AG04450 (cell line): ENCODE measurements around the gene RAB31. TPM values are rescaled to one million over a fixed set of nuclear protein-coding genes. Genes with fewer than 3 reads are reported as not detected.

Experiments
- CTCF ChIA-PET: fragments of 300-600, 350-600 bp; formaldehyde crosslinking; extraction: SDS; loops from one replicate; lab custom pipeline; 2022; ENCODE audit warnings: antibody characterized with exemption, inconsistent platforms; lab: Charles Lee
- POLR2A ChIA-PET: fragments of 350-600 bp; formaldehyde crosslinking; extraction: SDS; loops from one replicate; lab custom pipeline; 2021; ENCODE audit warnings: antibody characterized with exemption, inconsistent platforms; lab: Yijun Ruan, JAX
- DNase-seq: peaks from one replicate; pipeline ENCODE4 v3.0.0-alpha.2; 2011; ENCODE audit warnings: low read depth, low spot score
- H3K27ac ChIP-seq: one replicate; pipeline ENCODE4 v1.5.1; 2012; ENCODE audit warnings: low read depth, low read length, control low read depth
- H3K27me3 ChIP-seq: one replicate; pipeline ENCODE4 v1.6.0; 2012; ENCODE audit warnings: low read length; ENCODE audit not compliant: control insufficient read depth, insufficient read depth
- H3K4me3 ChIP-seq: 2 replicates; pipeline ENCODE4 v1.5.1; 2011; ENCODE audit warnings: mild to moderate bottlenecking, low read depth, low read length, control low read depth
- H3K9me3 ChIP-seq: 2 replicates; pipeline ENCODE4 v1.5.1; 2012; ENCODE audit warnings: low read length; ENCODE audit not compliant: control insufficient read depth, insufficient read depth
- polyA plus RNA-seq: library from polyadenylated mRNA; depleted of rRNA; stranded (reverse); fragments of >200 nt; gene quantifications from 2 replicates; pipeline ENCODE4 v1.2.3, GENCODE V29; 2011
- TF ChIP-seq, protein P1 (sequence below): IDR thresholded peaks from 2 replicates; pipeline ENCODE4 v1.5.1; 2011; ENCODE audit warnings: low read depth, low read length, control low read depth, inconsistent platforms

The RAB31 gene
- polyA plus RNA-seq, 1 experiment, result 43.7 TPM

DNA sequence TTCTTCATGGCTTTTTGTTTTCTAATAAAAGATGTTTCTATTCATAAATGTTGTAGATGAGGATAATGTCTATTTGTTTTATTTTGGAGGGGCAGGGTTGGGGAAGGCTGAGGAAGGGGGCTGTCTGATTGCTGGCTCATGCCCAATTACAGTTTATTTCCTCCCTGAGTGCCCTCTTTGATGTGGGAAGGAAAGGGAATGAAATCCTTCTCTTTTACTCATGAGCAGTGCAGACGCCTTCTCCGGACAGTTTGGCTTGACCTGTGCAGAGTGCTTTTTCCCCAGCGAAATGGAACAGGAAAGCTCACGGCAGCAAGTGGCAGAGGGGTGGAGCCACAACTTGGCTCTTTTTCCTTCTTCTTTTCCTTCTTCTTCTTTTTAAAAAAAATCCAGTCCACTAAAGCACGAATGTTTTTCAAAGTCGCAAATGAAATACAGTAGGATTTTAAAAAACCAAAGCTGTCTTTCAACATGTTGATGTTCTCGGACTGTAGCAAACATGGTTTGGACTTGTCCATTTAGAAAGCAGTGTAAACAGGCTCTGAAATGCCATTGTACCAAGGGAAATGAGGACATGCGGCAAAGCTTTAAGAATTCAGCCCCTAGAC lies 34.5 kb downstream of the RAB31 start:
- no peak for DNase-seq
- H3K27me3 ChIP-seq, result no peaks in the 10 kb centered on the region
- no peaks in the 10 kb centered on the region; the same call in 1 of the 2 replicates for H3K9me3 ChIP-seq
- ChIA-PET POLR2A (interaction anchor here (0.8 kb wide), 1 partner anchor 123 kb away, joined by 4 read pairs; no protein-coding TSS in a partner anchor), CTCF (interaction anchor here (0.8 kb wide), 1 partner anchor 14 kb away, joined by 3 read pairs; no protein-coding TSS in a partner anchor)
- H3K27ac ChIP-seq, result no peak overlapping the region
- TF ChIP-seq, protein P1, sequence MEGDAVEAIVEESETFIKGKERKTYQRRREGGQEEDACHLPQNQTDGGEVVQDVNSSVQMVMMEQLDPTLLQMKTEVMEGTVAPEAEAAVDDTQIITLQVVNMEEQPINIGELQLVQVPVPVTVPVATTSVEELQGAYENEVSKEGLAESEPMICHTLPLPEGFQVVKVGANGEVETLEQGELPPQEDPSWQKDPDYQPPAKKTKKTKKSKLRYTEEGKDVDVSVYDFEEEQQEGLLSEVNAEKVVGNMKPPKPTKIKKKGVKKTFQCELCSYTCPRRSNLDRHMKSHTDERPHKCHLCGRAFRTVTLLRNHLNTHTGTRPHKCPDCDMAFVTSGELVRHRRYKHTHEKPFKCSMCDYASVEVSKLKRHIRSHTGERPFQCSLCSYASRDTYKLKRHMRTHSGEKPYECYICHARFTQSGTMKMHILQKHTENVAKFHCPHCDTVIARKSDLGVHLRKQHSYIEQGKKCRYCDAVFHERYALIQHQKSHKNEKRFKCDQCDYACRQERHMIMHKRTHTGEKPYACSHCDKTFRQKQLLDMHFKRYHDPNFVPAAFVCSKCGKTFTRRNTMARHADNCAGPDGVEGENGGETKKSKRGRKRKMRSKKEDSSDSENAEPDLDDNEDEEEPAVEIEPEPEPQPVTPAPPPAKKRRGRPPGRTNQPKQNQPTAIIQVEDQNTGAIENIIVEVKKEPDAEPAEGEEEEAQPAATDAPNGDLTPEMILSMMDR, result no peak
- no peak overlapping the region for H3K4me3 ChIP-seq

DNA sequence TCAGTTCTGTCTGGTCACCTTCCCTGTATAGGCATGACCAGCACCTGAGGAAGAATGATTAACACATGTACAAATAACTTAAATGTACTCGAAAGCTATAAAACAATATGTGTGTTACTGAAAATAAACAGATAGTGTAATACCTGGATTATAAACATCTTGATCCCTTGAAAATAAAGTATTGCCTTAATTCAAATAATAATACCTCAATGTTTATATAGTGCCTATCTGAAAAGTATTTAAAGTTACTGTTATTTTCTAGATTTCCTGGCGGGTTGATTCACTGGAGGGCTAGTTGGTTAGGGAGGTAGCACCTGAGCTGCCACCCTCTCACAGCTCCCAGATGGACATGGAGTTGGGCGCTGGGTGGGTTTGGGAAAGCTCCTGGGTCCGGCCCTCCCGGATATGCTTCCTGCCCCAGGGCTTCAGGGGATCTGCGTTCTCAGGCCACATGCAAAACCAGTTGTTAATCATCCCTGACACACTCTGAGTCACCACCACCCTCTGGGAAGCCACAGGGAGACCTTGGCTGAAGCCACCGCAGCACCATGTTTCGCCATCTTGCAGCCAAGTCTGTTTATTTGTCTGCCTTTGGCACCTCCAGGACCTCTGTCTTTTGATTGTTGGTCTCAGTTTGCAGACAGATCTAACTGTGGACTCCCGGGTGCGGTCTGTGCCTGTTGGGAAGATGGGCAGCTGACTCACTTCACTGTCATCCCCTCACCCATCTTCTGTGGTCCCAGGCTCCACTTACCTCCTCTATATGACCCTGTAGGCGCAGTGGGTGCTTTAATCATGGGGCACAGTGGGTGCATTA lies 35.3 kb downstream of the RAB31 start:
- H3K27ac ChIP-seq, result peak overlapping the region; percentile 72
- ChIA-PET POLR2A (interaction anchor here (0.8 kb wide), 1 partner anchor 124 kb away, joined by 4 read pairs; no protein-coding TSS in a partner anchor), CTCF (interaction anchor here (0.8 kb wide), 1 partner anchor 15 kb away, joined by 3 read pairs; no protein-coding TSS in a partner anchor)
- H3K27me3 ChIP-seq, result no peaks in the 10 kb centered on the region
- no peak overlapping the region for H3K4me3 ChIP-seq
- no peaks in the 10 kb centered on the region; the same call in 1 of the 2 replicates for H3K9me3 ChIP-seq
- TF ChIP-seq, protein P1, result no peak
- peak; percentile 74 for DNase-seq

DNA sequence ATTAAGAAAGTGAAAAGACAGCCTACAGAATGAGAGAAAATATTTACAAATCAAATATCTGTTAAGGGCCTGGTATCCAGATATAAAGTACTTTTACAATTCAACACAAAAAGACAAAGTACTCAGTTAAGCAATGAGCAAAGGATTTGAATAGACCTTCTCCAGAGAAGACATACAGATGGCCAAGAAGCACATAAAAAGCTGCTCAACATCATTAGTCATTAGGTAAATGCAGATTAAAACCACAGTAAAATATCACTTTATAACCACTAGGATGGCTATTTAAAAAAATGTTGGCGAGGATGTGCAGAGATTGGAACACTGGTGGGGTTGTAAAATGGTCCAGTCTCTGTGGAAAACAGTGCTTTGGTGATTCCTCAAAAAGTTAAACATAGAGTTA lies 38.9 kb downstream of the RAB31 start:
- no peak for DNase-seq
- no peak overlapping the region for H3K27ac ChIP-seq

DNA sequence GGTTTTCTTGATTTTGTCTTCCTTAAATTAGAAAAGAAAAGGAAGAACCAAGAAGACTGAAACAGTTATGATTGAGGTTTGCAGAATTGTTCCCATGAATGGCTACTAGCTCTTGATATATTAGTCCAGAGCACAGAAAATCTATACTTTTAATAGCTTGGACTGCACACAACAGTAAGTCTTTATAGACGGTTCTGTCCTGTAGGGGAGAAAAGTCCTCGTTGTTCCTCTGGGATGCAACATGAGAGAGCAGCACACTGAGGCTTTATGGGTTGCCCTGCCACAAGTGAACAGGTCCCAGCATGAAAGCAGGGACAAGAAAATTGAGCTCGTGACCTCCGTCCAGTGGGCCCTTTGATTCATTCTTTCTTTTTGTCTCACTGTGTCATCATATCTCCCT lies 41.5 kb downstream of the RAB31 start:
- no peak overlapping the region for H3K4me3 ChIP-seq
- H3K27ac ChIP-seq, result no peak overlapping the region
- POLR2A ChIA-PET, result no interaction called here
- no peaks in the 10 kb centered on the region for H3K9me3 ChIP-seq
- CTCF ChIA-PET, result interaction anchor here (0.7 to 1.6 kb wide), 2 partner anchors 62 to 202 kb away, joined by 3 to 5 read pairs; no protein-coding TSS in a partner anchor
- H3K27me3 ChIP-seq, result no peaks in the 10 kb centered on the region
- TF ChIP-seq, protein P1, result no peak
- DNase-seq, result no peak

More for the DNA sequence above, 38.9 kb downstream of the RAB31 start:
- ChIA-PET CTCF (no interaction called here), POLR2A (no interaction called here)
- no peaks in the 10 kb centered on the region for H3K9me3 ChIP-seq
- H3K27me3 ChIP-seq, result no peaks in the 10 kb centered on the region
- H3K4me3 ChIP-seq, result no peak overlapping the region
- TF ChIP-seq, protein P1, result no peak
